H4 (cell line): ENCODE measurements around the gene HAPLN2. TPM values are rescaled to one million over a fixed set of nuclear protein-coding genes. Genes with fewer than 3 reads are reported as not detected.
"Not testable (repeated sequence)": the region's sequence is repeated elsewhere in the genome, so short reads cannot be mapped to it uniquely, and the experiment has no call there.

ENCODE experiments used
- DNase-seq: peaks from one replicate; pipeline ENCODE4 v3.0.0-alpha.2; 2015; ENCODE audit warnings: low spot score
- total RNA-seq: library from RNA; depleted of rRNA; stranded (reverse); fragments of >200 nt; shearing (Covaris generic); gene quantifications from 2 replicates; pipeline ENCODE4 v1.2.3, GENCODE V29; 2014; rRNA removed

HAPLN2 gene
- not detected in 2 replicates for total RNA-seq

DNA sequence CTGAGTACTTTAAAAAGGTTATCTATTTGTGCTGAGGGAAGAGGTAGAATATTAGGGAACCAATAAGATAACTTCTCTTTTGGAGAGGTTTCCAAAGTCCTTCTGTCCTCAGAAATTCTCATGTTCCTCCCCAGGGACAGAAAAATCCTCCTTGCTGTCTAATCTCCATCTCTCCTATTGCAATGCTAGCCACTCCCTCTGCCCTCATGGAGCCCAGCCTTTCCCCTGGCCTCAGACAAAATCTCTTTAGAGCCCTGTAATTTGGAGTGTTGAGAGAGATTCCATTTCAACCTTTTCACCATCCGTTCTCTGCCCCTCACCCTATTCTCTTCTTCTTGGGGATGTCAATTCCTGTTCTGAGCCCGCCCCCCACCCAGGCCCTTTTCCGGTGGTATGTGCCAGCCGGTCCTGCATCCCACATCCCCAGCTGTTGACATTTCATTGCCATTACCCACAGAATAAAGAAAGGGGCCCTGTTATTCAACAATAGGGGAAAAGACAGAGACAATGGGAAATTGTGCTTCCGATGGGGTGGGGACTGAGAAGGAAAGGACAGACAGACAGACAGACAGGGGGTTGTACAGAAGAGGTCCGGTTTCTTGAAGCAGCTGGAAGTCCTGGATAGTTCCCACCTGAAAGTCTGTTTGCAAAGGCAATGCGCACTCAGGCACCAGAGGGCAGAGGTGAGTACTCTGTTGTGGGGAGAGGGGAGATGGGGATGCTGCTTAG lies at the start of gene HAPLN2:
TSS of gene HAPLN2 (plus strand) at position 563 of the 729 bp plus-strand sequence. CDS start 4,076 bp downstream, outside the sequence.
- no peak for DNase-seq

DNA sequence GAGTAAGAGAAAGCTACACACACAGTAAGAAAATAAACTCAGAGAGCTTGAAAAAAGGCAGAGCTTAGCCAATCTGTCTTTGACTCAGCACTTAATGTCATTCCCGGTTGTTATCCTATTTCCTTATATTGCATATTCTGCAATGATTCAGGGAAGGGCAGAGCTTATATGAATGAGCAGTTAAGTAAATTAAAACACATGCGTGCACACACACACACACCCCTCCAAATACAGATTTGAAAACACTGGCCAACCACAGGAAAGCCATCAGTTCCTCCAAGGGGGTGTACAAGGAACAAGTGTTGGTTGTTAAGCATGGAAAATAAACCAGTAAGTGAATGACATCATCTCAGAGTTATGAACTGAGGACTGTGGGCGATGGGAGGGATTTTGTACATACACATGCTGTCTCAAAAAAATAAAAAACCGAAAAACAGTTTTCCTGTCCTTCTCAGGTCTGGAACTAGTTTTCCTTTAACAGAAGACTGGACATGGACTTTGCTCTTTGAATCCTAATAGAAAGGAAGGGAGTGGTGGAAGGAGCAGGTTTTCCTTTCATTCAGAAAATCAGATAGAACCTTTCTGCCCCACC lies 47.9 kb upstream of the HAPLN2 start:
- peak; percentile 78 for DNase-seq

DNA sequence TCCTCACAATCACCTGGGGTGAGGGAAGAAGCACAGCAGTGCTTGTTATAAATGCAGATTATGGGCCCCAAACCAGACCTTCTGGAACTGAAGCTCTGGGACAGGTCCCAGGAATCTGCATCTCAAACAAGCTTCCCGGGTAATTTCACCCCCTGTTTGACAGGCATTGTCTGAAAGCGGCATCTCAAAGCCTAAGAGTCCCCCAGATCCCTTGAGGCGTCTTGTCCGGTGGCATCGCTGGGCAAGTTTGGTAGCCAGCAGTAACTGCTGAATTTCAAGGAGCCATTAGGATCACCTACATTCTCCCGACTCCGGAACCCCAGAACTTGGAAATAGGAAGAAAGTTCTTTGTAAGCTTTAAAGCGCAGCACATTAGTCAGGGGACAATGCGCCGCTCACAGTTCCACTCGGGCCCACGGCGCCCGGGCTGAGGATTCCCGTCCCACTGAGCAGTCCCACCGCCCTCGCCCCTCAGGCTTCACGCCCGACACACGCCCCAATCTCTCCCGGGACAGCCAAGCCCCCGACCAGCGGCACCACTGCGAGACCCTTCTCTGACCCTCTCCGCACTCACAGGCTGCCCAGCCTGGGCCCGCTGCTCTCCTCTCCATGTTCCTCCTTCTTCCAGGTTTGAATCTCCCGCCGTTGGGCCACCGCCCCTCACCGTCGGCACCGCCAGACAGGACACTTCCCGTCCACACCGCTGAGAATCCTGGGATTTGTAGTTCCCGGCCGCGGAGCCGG lies 47.1 kb upstream of the HAPLN2 start, which contains the start of gene IQGAP3:
TSS of gene IQGAP3 (minus strand) at position 647 of the 744 bp plus-strand sequence. CDS start at position 611, 36 bp downstream.
- DNase-seq = peak; percentile 74

DNA sequence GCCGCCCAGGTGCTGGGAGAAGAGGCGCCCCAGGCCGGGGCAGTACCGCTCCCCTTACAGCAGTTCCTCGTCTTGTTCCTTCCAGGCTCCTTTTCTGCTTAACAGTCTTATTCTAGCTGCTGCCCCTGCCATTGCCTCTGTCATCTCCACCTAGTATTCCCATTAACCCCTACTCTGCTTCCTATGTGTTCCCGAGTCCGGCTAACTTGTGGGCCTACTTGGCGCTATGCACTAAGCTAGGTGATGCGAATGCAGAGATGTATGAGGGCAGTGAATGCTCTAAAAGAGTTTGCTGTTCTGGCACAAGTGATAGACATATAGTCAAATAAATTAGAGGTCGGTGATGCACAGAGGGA lies 46.6 kb upstream of the HAPLN2 start:
- no peak for DNase-seq

DNA sequence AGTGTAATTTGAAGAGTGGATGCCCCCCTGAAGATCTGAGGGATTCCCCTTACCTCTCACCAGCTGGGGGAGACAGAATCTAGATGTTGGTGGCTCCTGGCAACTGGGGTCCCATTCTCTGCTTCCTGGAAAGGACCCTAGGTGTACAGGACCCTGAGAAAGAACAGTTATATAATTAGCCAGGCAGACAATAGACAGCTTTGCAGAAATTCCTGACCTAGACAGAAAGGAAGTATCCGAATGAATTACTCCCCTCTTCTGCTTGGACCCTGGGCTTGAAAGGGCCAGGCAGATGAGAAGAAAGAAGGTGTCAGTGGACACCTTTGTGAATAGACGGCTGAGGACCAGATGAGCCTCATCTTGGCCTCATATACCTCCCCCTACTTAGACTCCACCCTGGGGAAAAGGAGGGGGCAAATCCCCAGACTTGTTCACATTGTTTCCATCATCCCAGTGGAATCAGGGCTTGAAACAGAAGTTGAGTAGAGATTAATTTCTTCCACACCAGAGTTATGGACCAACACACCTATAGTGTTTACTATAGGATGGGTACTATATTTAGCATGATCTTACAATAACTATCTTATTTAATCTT lies 45.1 kb upstream of the HAPLN2 start:
- DNase-seq = no peak

DNA sequence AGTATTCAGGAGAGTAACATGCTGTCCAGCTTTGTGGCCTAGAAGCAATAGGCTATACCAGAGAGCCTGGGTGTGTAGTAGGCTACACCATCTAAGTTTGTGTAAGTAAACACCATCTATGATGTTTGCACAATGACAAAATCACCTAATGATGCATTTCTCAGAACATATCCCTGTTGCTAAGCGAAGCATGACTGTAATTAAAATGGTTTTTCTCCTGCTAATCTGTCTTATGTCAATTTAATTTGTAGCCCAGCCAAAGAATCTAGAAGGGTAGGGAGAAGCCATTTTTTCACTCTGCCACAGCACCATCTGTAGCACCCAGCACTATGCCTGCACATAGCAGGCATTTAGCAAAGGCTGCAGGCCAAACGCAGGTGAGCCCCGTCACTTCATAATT lies 41.7 kb upstream of the HAPLN2 start:
- no peak for DNase-seq

DNA sequence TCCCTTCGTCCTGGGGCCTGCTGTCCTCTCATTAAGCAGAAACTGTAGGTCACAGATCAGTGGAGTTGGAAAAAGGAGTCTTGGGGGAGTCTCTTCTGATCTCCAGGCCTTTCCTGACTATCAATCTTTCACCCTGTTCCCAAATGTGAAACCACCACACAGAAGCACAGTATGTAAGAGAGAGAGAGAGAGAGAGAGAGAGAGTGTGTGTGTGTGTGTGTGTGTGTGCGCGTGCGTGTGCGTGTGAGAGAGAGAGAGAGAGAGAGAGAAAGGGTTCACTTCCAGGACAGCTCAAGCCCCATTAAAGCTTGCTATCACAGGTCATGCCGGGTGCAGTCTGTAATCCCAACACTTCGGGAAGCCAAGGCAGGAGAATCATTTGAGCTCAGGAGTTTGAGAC lies 41.2 kb upstream of the HAPLN2 start:
- DNase-seq = no peak

DNA sequence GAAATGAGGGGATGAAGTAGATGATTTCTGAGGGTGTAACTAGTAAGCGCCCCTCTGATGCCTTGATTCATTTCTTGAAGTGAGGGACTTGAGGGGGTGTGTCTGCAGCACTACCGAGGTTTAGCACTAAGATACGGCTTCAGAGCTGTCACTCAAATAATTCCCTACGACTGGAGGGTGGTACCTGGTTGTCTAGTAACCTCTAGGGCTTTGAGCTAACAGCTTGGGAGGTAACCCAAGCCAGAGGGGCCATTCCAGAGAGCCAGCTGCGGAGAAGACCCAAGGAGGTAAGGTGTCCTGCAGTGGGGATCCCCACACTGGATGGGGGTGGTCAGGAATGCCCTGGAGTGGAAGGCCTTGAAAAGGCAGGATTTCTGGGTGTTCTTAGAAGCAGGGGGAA lies 39.7 kb upstream of the HAPLN2 start, which contains the start of gene TTC24:
TSS of gene TTC24 (plus strand) at position 252 of the 400 bp plus-strand sequence. CDS start 1,642 bp downstream, outside the sequence.
- DNase-seq = no peak

DNA sequence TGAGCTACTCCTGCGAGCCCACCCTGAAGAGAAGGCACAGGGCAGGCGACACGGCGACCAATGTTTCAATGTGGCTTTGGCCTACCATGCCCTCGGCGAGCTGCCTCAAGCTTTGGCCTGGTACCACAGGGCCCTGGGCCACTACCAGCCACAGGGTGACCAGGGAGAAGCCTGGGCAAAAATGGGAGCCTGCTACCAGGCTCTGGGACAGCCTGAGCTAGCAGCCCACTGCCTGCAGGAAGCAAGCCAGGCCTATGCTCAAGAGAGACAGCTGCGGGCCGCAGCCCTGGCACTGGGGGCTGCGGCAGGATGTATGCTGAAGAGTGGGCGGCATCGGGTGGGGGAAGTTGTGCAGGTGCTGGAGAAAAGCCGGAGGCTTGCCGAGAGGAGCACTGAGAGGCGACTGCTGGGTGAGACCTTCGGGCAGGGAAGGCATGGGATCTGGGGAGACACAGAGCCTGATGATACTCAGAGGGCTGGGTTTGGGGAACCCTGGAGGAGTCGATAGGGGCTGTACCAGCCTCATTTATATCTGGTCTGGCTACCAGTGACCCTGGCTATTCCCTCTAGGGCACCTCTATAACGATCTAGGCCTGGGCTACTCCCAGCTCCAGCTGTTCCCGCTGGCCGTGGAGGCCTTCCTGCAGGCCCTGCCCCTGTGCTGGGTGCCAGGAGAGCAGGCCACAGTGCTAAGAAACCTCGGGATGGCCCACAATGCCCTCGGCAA lies 37.4 kb upstream of the HAPLN2 start:
- no peak for DNase-seq

DNA sequence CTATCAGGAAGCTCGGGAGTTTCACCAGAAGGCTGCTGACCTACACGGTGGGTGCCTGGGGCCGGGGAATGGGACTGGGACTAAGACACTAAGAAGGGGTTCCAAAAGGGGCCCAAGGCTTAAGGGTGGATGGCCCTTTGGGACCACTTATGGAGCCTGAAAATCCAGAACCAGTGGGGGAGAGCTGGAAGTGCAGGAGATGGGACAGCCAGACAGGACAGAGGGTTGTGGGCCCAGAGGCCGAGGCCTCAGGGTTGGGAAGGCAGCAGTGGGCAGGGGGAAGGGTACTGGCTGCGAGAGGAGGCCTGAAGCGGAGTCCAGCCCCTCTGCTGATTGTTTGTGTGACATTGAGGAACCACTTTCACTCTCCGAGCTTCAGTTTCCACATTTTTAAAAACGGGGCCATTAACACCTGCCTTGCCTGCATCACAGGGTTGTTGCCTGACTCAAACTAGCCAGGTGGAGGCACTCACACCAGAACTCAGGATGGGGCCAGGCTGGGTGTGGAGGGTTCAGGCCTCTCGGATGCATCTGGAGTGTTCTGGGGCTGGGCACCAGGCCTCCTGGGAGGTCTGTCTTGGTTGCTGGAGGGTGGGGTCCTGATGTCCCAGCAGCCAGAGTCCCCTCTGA lies 36.7 kb upstream of the HAPLN2 start:
- DNase-seq = no peak

DNA sequence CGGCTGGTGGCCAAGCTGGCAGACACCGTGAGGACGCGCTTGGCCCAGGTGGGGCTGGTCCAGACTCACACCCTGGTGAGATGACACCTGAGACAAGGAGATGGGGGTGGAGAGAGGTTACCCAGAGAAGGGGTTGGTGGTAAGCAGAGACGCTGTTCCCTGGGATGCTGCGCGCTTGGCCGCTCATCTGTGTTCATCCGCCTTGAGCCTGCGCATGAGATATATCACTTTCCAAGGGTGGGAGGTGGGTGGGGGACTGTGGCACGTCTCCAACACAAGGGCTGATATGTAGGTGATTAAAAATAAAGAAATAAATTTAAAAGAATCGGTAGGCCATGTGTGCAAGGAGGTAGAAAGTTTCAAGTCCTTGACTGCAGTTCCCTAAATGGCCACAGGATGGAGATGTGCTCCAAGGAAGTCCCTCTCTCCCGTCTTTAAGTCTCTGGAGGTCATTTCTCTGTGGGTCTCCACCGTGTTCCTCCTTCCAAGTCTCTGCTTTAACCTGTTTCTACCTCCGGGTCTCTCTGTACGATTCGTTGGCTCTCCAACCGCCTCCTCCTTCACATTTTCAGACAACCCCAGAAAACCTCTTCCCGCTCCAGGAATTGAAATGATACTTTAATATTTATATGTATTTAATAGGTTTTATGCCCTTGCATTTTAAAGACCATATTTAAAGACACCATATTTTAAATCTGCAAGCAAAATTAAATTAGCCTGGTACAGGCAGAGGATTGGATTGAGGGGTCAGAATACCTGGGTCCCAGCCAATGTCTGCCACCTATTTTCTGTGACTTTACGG lies 35.2 kb upstream of the HAPLN2 start:
- DNase-seq = peak; percentile 74

DNA sequence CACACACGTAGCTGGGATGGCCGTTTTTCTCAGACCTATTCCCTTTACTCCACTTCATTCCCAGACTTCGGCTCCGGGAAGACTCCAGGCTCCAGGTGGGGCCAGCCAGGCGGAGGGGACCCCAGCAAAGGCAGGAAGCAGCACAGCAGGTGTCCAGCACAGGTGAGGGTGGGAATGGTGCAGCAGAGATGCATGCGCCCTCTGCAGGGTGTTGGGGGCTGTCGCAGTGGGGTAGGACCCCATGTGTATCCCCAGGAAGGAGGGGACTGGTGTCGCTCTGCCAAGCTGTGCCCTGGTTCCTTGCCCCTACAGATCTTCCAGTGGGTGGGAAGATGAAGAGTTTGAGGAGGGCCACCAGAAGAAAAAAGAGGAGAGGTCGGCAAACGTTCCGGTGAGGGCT lies 34.4 kb upstream of the HAPLN2 start:
- DNase-seq = no peak

DNA sequence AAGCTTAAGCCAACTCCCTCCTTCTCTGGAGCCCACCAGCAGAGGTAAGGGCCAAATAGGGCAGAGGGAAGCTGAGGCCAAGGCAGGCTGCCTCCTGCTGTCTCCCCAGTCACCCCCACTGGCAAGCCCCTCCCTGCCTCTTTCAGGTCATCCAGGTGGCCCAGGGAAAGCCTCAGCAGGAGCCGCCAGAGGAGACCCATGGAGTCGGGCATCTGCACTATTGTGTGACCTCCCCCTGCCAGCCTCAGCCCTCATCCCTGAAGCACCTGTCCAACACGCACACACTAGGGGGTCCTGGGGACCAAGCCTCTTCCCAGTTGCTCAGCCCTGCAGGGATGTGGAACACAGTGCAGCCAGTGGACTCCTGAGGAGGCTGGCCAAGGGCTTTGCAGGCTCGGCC lies 32.9 kb upstream of the HAPLN2 start:
- DNase-seq = no peak

DNA sequence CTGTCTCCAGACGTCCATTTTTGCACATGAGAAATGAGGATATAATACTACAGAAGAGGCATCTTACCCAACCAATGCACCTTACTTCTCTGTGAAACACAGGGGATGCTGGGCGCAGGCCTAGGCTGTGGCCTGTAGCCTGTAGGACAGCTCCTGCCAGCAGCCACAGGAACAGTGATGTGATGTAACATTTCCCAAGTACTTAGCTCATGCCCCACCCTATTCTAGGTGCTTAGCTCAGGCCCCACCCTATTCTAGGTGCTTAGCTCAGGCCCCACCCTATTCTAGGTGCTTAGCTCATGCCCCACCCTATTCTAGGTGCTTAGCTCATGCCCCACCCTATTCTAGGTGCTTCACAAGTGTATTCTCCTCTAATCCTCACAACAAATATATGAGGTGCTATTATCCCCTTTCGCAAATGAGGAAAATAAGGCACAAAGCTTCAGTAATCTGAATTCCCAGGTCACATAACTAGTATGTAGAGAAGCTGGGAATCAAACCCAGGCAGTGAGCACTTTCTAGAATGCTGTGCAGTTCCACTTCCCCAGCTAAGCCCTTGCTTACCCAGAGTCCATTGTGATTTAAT lies 32.2 kb upstream of the HAPLN2 start:
- no peak for DNase-seq

DNA sequence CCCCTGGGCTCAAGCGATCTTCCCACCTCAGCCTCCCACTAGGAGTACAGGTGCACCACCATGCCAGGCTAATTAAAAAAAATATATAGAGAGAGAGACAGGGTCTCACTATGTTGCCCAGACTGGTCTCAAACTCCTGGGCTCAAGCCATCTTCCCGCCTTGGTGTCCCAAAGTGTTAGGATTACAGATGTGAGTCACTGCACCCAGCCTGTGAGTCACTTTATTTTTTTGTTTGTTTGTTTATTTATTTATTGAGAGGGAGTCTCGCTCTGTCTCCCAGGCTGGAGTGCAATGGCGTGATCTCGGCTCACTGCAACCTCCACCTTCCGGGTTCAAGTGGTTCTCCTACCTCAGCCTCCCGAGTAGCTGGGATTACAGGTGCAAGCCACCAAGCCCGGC lies 31.3 kb upstream of the HAPLN2 start:
- DNase-seq = not testable (repeated sequence)

DNA sequence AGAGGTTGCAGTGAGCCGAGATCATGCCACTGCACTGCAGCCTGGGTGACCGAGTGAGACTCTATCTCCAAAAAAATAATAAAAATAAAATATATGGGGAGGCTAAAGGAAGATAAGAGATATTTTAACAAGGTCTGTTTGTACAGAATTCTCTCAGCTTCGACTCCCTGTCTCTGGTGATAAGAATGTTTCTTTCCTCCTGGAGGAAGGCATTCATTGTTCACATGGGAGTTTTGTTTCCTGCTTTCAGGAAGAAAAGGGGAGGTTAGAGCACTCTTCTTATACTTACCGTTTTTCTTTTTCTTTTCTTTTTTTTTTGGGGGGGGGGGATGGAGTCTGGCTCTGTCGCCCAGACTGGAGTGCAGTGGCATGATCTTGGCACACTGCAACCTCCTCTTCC lies 29.7 kb upstream of the HAPLN2 start:
- DNase-seq = no peak

DNA sequence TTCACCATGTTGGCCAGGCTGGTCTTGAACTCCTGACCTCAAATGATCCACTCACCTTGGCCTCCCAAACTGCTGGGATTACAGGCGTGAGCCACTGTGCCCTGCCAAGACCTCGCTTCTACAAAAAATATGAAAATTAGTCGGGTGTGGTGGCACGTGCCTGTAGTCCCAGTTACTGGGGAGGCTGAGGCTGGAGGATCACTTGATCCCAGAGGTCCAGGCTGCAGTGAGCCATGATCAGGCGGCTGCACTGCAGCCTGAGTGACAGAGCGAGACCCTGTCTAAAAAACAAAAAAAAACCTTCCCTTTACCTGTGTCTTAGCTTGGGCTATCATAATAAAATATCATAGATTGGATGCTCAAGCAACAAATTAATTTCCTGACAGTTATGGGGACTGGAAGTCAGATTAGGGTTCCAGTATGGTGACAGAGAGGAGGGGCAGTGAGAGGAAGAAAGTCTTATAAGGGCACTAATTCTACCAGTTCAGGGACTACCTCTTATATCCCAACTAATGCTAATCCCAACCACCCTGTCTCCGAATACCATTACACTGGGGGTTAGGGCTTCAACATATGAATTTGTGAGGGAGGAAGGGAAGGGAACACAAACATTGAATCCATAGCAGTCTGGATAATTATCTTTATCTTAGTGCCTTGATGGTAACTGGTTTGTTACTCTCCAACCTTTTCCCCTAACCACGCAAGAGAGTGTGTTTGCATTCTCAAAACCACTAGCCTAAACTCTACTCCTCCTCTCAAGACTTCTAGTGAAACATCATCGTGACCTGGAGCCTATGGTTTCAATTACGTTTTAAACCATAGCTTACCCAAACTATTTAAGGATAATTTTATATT lies 28.7 kb upstream of the HAPLN2 start:
- DNase-seq = no peak

DNA sequence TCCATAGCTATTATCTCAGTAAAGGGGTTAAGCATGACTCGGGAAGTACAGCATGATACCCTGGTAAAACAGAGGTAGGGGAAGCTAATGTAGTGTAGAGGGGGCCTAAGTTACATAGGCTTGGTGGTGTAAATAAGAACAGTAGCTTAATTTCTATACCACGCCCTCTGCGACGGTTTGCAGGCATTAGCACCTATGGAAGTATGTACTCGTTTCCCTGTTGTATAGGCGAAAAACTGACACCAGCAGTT lies 28.1 kb upstream of the HAPLN2 start:
- DNase-seq = no peak
